OCI-LY1 (cell line): ENCODE results near the gene RNF166.

Experiments used
- H2AFZ ChIP-seq: fragments of 200-600 bp; sonication (generic), shearing (Covaris generic); 2 replicates; pipeline ENCODE4 v1.6.0; 2014; ENCODE audit warnings: antibody characterized with exemption, mild to moderate bottlenecking, low read length
- H3F3A ChIP-seq: fragments of 200-600 bp; sonication (generic), shearing (Covaris generic); 2 replicates; pipeline ENCODE4 v1.6.0; 2014; ENCODE audit warnings: mild to moderate bottlenecking, antibody characterized with exemption, low read length, moderate library complexity; ENCODE audit not compliant: insufficient read depth
- H3K27ac ChIP-seq: fragments of 200-600 bp; sonication (generic); 2 replicates; pipeline ENCODE4 v1.5.1; 2014; ENCODE audit warnings: low read length, mixed run types, mild to moderate bottlenecking, low read depth; ENCODE audit not compliant: poor library complexity, severe bottlenecking
- H3K27me3 ChIP-seq: fragments of 200-600 bp; sonication (generic); 2 replicates; pipeline ENCODE4 v1.6.0; 2014; ENCODE audit warnings: antibody characterized with exemption, mild to moderate bottlenecking, low read length, moderate library complexity; ENCODE audit not compliant: insufficient read depth
- H3K36me3 ChIP-seq: fragments of 200-600 bp; sonication (generic); 2 replicates; pipeline ENCODE4 v1.6.1; 2014; ENCODE audit warnings: mild to moderate bottlenecking, antibody characterized with exemption, low read length, moderate library complexity, mixed read lengths; ENCODE audit not compliant: insufficient read depth
- H3K4me1 ChIP-seq: fragments of 200-600 bp; sonication (generic); 2 replicates; pipeline ENCODE4 v1.5.1; 2014; ENCODE audit warnings: mild to moderate bottlenecking, low read length, moderate library complexity; ENCODE audit not compliant: insufficient read depth, severe bottlenecking
- H3K4me2 ChIP-seq: fragments of 200-600 bp; sonication (generic), shearing (Covaris generic); 2 replicates; pipeline ENCODE4 v1.6.1; 2014; ENCODE audit warnings: low read length
- H3K4me3 ChIP-seq: fragments of 200-600 bp; sonication (generic); 2 replicates; pipeline ENCODE4 v1.5.1; 2014; ENCODE audit warnings: low read length, low read depth, mild to moderate bottlenecking, mixed read lengths; ENCODE audit not compliant: poor library complexity, severe bottlenecking
- H3K79me2 ChIP-seq: fragments of 200-600 bp; shearing (Covaris generic); 2 replicates; pipeline ENCODE4 v1.6.1; 2016; ENCODE audit warnings: mixed run types, low read length, mixed read lengths; ENCODE audit not compliant: insufficient read depth
- H3K9ac ChIP-seq: fragments of 200-600 bp; sonication (generic), shearing (Covaris generic); 2 replicates; pipeline ENCODE4 v1.6.1; 2014; ENCODE audit warnings: mild to moderate bottlenecking, low read length, mixed read lengths
- H3K9me2 ChIP-seq: fragments of 200-600 bp; sonication (generic), shearing (Covaris generic); 2 replicates; pipeline ENCODE4 v1.6.1; 2014; ENCODE audit warnings: low read depth, mild to moderate bottlenecking, low read length, mixed read lengths
- H3K9me3 ChIP-seq: fragments of 200-600 bp; shearing (Covaris generic); 2 replicates; pipeline ENCODE4 v1.6.1; 2014; ENCODE audit warnings: low read length, mixed read lengths
- H4K20me1 ChIP-seq: fragments of 200-600 bp; sonication (generic), shearing (Covaris generic); 2 replicates; pipeline ENCODE4 v1.6.0; 2016; ENCODE audit warnings: mild to moderate bottlenecking, low read length; ENCODE audit not compliant: insufficient read depth
- CTCF ChIP-seq: fragments of 200-600 bp; sonication (generic), shearing (Covaris generic); IDR thresholded peaks from 2 replicates; pipeline ENCODE4 v1.5.1; 2017; ENCODE audit warnings: mild to moderate bottlenecking, antibody characterized with exemption, low read length, moderate library complexity, mixed read lengths
- EZH2 ChIP-seq: fragments of 200-600 bp; sonication (generic), shearing (Covaris generic); IDR thresholded peaks from 2 replicates; pipeline ENCODE4 v1.8.0; 2017; ENCODE audit warnings: borderline replicate concordance, mixed run types, mild to moderate bottlenecking, antibody characterized with exemption, low read length, moderate library complexity, mixed read lengths

RNF166 gene

GRCh38 chr16:88691924-88692560 is 14.2 kb downstream of the RNF166 start:
- Histone ChIP-seq H3K9ac (no peak overlapping the region), H4K20me1 (no peaks in the 10 kb centered on the region), H3K27ac (no peak overlapping the region), H3K9me3 (no peaks in the 10 kb centered on the region), H3K27me3 (peaks cover 20% of the 10 kb centered on the region; the same call in 1 of the 2 replicates), H3K9me2 (no peaks in the 10 kb centered on the region), H3K36me3 (peaks cover under 1% of the 10 kb centered on the region; the same call in 1 of the 2 replicates), H3K4me2 (no peak overlapping the region), H3K79me2 (no peaks in the 10 kb centered on the region), H3K4me1 (no peaks in the 10 kb centered on the region), H3F3A (no peaks in the 10 kb centered on the region), H2AFZ (no peak overlapping the region), H3K4me3 (no peak overlapping the region)
- TF ChIP-seq CTCF (no peak), EZH2 (no peak)

GRCh38 chr16:88691129-88691813 is 14.9 kb downstream of the RNF166 start:
- Histone ChIP-seq H3K27ac (no peak overlapping the region), H3K4me3 (no peak overlapping the region), H3K79me2 (no peaks in the 10 kb centered on the region), H3F3A (no peaks in the 10 kb centered on the region), H2AFZ (no peak overlapping the region), H3K27me3 (peaks cover 20% of the 10 kb centered on the region; the same call in 1 of the 2 replicates), H3K9me3 (no peaks in the 10 kb centered on the region), H3K9me2 (no peaks in the 10 kb centered on the region), H3K36me3 (no peaks in the 10 kb centered on the region), H3K4me2 (no peak overlapping the region), H3K9ac (no peak overlapping the region), H4K20me1 (no peaks in the 10 kb centered on the region), H3K4me1 (peaks cover 5% of the 10 kb centered on the region)
- TF ChIP-seq EZH2 (no peak), CTCF (no peak)

- no peak overlapping the region for H2AFZ ChIP-seq
- H3K4me2 ChIP-seq, result no peak overlapping the region
- no peaks in the 10 kb centered on the region for H3K36me3 ChIP-seq
- H3F3A ChIP-seq, result no peaks in the 10 kb centered on the region
- TF ChIP-seq CTCF (no peak), EZH2 (no peak)
- H3K9me2 ChIP-seq, result no peaks in the 10 kb centered on the region
- no peaks in the 10 kb centered on the region for H3K79me2 ChIP-seq
- no peaks in the 10 kb centered on the region for H3K9me3 ChIP-seq
- H3K27ac ChIP-seq, result no peak overlapping the region
- peaks cover 12% of the 10 kb centered on the region for H3K4me1 ChIP-seq
- H3K9ac ChIP-seq, result no peak overlapping the region
- no peak overlapping the region for H3K4me3 ChIP-seq
- H4K20me1 ChIP-seq, result no peaks in the 10 kb centered on the region
- H3K27me3 ChIP-seq, result peaks cover 18% of the 10 kb centered on the region; the same call in 1 of the 2 replicates
Measured at GRCh38 chr16:88690341-88691128, 15.7 kb downstream of the RNF166 start.
